Sigmoid colon (tissue), 4 donors: ENCODE results near the gene MFSD2A.

Experiments used
- EP300 ChIP-seq, 4 donors: sonication (generic); formaldehyde crosslinking; IDR thresholded peaks; one replicate each; pipeline ENCODE4 v1.6.1; 2017; ENCODE audit warnings: antibody characterized with exemption in 4 of 4
- POLR2A ChIP-seq, 2 donors: fragments of 450-650 bp; IDR thresholded peaks; one replicate each; pipeline ENCODE4 v1.6.1; 2016; ENCODE audit warnings: antibody characterized with exemption in 2 of 2, mild to moderate bottlenecking in 2 of 2, moderate library complexity in 2 of 2
- POLR2AphosphoS5 ChIP-seq, 4 donors: sonication (generic); formaldehyde crosslinking; IDR thresholded peaks; one replicate each; pipeline ENCODE4 v1.6.1; 2017; ENCODE audit warnings: antibody characterized with exemption in 4 of 4
- TF ChIP-seq, protein P1 (sequence below), 4 experiments: fragments of 450-650 bp in 3 of 4; fragments of 200-600 bp in 1 of 4; IDR thresholded peaks; one replicate each; pipeline ENCODE4 v1.5.1; 2016 to 2019; ENCODE audit warnings: antibody characterized with exemption in 4 of 4, mild to moderate bottlenecking in 3 of 4, moderate library complexity in 2 of 4

DNA sequence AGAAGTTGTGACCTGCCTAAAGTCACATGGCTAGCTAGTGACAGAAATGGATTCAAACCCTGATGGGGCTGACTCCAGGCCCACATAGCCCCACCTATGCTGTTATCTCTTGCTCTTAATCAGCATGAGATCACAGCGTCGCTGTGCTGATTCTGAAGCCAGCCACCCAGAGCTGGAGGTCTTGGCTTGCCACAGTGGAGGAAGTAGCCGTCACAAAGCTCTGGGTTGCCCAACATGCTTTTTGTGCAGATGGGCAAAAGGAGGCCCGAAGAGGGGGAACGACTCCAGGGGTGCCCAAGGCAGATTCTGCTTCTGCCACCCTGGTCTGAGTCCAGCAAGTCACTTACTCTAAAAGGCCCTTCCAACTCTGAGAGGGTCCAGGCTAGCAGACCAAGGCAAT is 14.7 kb upstream of the MFSD2A start:
- TF ChIP-seq POLR2A (IDR thresholded peaks at IDR 0.05), result no peak
- TF ChIP-seq, protein P1, sequence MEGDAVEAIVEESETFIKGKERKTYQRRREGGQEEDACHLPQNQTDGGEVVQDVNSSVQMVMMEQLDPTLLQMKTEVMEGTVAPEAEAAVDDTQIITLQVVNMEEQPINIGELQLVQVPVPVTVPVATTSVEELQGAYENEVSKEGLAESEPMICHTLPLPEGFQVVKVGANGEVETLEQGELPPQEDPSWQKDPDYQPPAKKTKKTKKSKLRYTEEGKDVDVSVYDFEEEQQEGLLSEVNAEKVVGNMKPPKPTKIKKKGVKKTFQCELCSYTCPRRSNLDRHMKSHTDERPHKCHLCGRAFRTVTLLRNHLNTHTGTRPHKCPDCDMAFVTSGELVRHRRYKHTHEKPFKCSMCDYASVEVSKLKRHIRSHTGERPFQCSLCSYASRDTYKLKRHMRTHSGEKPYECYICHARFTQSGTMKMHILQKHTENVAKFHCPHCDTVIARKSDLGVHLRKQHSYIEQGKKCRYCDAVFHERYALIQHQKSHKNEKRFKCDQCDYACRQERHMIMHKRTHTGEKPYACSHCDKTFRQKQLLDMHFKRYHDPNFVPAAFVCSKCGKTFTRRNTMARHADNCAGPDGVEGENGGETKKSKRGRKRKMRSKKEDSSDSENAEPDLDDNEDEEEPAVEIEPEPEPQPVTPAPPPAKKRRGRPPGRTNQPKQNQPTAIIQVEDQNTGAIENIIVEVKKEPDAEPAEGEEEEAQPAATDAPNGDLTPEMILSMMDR (IDR thresholded peaks at IDR 0.05), result no peak
- TF ChIP-seq POLR2AphosphoS5 (IDR thresholded peaks at IDR 0.05), result no peak
- no peak for TF ChIP-seq EP300 (IDR thresholded peaks at IDR 0.05)
